NB4 (cell line): ENCODE data around the gene CDH13.

Experiments
- MYC ChIP-seq: IDR thresholded peaks from 2 replicates; pipeline ENCODE4 v1.6.1; 2011; ENCODE audit warnings: low read depth, low read length
- POLR2A ChIP-seq: IDR thresholded peaks from 2 replicates; pipeline ENCODE4 v1.6.1; 2011; ENCODE audit warnings: mild to moderate bottlenecking; ENCODE audit not compliant: insufficient read length; ENCODE audit errors: extremely low read depth
- TF ChIP-seq, protein P1 (sequence below): IDR thresholded peaks from 2 replicates; pipeline ENCODE4 v1.6.1; 2011; ENCODE audit warnings: low read depth, low read length
- TF ChIP-seq, protein P2 (sequence below): IDR thresholded peaks from one replicate; pipeline ENCODE4 v1.5.1; 2012; ENCODE audit warnings: low read depth, low read length

DNA sequence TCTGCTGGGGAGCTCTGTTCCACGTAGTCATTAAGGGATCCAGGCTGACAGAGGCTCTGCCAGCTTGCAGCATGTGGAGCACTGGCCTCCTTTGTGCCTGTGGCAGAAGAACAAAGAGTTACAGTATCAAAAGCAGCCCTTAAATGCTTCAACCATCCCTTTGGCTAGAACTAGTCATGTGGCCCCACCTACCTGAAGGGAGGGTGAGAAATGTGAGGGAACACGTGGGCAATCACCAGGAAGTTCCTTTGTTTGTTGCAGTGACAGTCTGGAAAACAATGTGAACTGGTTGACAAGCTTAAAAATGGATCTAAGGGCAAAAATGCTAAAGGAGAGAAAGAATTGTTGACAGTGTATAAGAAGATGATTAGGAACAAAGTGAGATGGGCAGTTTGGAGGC lies 890.6 kb downstream of the CDH13 start:
- TF ChIP-seq, protein P1, sequence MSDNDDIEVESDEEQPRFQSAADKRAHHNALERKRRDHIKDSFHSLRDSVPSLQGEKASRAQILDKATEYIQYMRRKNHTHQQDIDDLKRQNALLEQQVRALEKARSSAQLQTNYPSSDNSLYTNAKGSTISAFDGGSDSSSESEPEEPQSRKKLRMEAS, result no peak
- TF ChIP-seq, protein P2, sequence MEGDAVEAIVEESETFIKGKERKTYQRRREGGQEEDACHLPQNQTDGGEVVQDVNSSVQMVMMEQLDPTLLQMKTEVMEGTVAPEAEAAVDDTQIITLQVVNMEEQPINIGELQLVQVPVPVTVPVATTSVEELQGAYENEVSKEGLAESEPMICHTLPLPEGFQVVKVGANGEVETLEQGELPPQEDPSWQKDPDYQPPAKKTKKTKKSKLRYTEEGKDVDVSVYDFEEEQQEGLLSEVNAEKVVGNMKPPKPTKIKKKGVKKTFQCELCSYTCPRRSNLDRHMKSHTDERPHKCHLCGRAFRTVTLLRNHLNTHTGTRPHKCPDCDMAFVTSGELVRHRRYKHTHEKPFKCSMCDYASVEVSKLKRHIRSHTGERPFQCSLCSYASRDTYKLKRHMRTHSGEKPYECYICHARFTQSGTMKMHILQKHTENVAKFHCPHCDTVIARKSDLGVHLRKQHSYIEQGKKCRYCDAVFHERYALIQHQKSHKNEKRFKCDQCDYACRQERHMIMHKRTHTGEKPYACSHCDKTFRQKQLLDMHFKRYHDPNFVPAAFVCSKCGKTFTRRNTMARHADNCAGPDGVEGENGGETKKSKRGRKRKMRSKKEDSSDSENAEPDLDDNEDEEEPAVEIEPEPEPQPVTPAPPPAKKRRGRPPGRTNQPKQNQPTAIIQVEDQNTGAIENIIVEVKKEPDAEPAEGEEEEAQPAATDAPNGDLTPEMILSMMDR, result no peak
- TF ChIP-seq POLR2A (no peak), MYC (no peak)
